ENCODE data around the gene ARMC6. TPM values are rescaled to one million over a fixed set of nuclear protein-coding genes. Genes with fewer than 3 reads are reported as not detected.

Gene ARMC6
- total and polyA plus RNA-seq, 2 of the 13 experiments (the other 11 are each of a cell fraction or from before 2014, with no cell fraction given), result 16.2 to 36.8 TPM

- TF ChIP-seq THAP11 (CRISPR knock-in tag; IDR thresholded peaks at IDR 0.05), result peak; percentile 72
- peak; percentile 83 for TF ChIP-seq SRSF1 (optimal IDR thresholded peaks at IDR 0.05; ENCODE audit: low read depth, low read length)
- no peak for TF ChIP-seq ZNF136 (CRISPR knock-in tag; IDR thresholded peaks at IDR 0.05; ENCODE audit: low read depth)
- TF ChIP-seq, protein P1, sequence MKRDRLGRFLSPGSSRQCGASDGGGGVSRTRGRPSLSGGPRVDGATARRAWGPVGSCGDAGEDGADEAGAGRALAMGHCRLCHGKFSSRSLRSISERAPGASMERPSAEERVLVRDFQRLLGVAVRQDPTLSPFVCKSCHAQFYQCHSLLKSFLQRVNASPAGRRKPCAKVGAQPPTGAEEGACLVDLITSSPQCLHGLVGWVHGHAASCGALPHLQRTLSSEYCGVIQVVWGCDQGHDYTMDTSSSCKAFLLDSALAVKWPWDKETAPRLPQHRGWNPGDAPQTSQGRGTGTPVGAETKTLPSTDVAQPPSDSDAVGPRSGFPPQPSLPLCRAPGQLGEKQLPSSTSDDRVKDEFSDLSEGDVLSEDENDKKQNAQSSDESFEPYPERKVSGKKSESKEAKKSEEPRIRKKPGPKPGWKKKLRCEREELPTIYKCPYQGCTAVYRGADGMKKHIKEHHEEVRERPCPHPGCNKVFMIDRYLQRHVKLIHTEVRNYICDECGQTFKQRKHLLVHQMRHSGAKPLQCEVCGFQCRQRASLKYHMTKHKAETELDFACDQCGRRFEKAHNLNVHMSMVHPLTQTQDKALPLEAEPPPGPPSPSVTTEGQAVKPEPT (CRISPR knock-in tag; IDR thresholded peaks at IDR 0.05; ENCODE audit: low read depth), result peak; percentile 45; the same call in 1 of the 2 replicates
- no peak for TF ChIP-seq TEAD3 (CRISPR knock-in tag; optimal IDR thresholded peaks at IDR 0.05; ENCODE audit: borderline replicate concordance)
- TF ChIP-seq AGO2 (optimal IDR thresholded peaks at IDR 0.05; ENCODE audit: low read depth, low read length), result peak; percentile 98
- peak; percentile 80 for TF ChIP-seq SAP130 (CRISPR knock-in tag; IDR thresholded peaks at IDR 0.05; ENCODE audit: low read depth)
- TF ChIP-seq, protein P2, sequence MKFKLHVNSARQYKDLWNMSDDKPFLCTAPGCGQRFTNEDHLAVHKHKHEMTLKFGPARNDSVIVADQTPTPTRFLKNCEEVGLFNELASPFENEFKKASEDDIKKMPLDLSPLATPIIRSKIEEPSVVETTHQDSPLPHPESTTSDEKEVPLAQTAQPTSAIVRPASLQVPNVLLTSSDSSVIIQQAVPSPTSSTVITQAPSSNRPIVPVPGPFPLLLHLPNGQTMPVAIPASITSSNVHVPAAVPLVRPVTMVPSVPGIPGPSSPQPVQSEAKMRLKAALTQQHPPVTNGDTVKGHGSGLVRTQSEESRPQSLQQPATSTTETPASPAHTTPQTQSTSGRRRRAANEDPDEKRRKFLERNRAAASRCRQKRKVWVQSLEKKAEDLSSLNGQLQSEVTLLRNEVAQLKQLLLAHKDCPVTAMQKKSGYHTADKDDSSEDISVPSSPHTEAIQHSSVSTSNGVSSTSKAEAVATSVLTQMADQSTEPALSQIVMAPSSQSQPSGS (CRISPR knock-in tag; IDR thresholded peaks at IDR 0.05), result peak; percentile 64; the same call in 1 of the 2 replicates
- TF ChIP-seq ZNF687 (CRISPR knock-in tag; IDR thresholded peaks at IDR 0.05), result peak; percentile 90
- TF ChIP-seq, protein P3, sequence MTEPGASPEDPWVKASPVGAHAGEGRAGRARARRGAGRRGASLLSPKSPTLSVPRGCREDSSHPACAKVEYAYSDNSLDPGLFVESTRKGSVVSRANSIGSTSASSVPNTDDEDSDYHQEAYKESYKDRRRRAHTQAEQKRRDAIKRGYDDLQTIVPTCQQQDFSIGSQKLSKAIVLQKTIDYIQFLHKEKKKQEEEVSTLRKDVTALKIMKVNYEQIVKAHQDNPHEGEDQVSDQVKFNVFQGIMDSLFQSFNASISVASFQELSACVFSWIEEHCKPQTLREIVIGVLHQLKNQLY (CRISPR knock-in tag; IDR thresholded peaks at IDR 0.05), result 0 out of 2 replicates have a peak, but pooled peaks have one; percentile 11
- TF ChIP-seq ARNT2 (CRISPR knock-in tag; IDR thresholded peaks at IDR 0.05; ENCODE audit: low read depth), result peak; percentile 55; the same call in 1 of the 2 replicates
- 0 out of 2 replicates have a peak, but pooled peaks have one; percentile 68 for TF ChIP-seq MZF1 (CRISPR knock-in tag; IDR thresholded peaks at IDR 0.05; ENCODE audit: borderline replicate concordance)
- peak; percentile 64; the same call in 1 of the 2 replicates for TF ChIP-seq IKZF5 (CRISPR knock-in tag; IDR thresholded peaks at IDR 0.05)
- TF ChIP-seq, protein P4, sequence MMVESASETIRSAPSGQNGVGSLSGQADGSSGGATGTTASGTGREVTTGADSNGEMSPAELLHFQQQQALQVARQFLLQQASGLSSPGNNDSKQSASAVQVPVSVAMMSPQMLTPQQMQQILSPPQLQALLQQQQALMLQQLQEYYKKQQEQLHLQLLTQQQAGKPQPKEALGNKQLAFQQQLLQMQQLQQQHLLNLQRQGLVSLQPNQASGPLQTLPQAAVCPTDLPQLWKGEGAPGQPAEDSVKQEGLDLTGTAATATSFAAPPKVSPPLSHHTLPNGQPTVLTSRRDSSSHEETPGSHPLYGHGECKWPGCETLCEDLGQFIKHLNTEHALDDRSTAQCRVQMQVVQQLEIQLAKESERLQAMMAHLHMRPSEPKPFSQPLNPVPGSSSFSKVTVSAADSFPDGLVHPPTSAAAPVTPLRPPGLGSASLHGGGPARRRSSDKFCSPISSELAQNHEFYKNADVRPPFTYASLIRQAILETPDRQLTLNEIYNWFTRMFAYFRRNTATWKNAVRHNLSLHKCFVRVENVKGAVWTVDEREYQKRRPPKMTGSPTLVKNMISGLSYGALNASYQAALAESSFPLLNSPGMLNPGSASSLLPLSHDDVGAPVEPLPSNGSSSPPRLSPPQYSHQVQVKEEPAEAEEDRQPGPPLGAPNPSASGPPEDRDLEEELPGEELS (CRISPR knock-in tag; IDR thresholded peaks at IDR 0.05), result 0 out of 2 replicates have a peak, but pooled peaks have one; percentile 23
- TF ChIP-seq ERF (CRISPR knock-in tag; IDR thresholded peaks at IDR 0.05), result peak; percentile 61; the same call in 1 of the 2 replicates
- peak; percentile 31; the same call in 1 of the 2 replicates for TF ChIP-seq FOXA3 (CRISPR knock-in tag; IDR thresholded peaks at IDR 0.05)
Observed at GRCh38 chr19:19063183-19064097, 30.0 kb downstream of the ARMC6 start, which contains the start of gene SLC25A42 (continued).

Data from HepG2 (cell line).